ENCODE results near the gene PFDN4.
A peak's percentile ranks its signal among the peaks of the same experiment; 100 is the strongest.

PFDN4 gene

DNA sequence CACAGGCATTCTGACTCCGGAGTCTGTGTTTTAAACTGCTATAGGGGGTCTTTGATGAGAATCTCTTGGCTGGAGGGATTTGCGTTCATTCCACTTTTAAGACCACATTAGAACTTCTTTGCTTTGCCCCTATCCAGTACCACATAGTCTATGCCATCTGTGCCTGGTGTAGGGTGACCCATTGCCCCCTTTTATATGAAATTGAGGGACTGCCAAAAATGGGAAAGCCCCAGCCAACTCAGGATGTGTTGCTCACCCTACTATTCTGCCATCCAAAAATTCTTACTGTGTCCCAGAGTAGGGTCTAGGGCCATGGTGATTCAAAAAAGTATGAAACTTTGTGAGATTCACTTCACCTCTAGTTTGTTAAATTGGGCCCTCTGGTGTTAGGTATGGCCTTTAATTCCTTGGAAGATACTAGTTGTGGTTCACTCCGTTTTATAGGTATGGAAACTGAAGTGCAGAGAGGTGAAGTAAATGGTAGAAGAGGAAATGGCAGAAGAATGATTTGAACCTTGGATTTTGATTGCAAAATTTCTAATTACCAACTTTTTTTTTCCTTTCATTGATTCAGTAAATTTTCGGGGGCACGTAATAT lies 1.4 kb downstream of the PFDN4 start:
- ChIA-PET CTCF (interaction anchor here (1.7 to 12.7 kb wide), 4 partner anchors 10 to 438 kb away, joined by 9 to 183 read pairs (median 13); no protein-coding TSS in a partner anchor), POLR2A (no interaction called here)
- Histone ChIP-seq H3K4me3 (ENCODE audit: control insufficient read depth in 1 of 7, extremely low read depth in 1 of 7, insufficient read depth in 4 of 7, low read depth in 2 of 7, low read length in 6 of 7) (peak overlapping the region in 6 of 7 experiments; percentile 86 to 100 (median 92)), H3K4me1 (ENCODE audit: control extremely low read depth in 1 of 4, control insufficient read depth in 4 of 4, insufficient read depth in 4 of 4, low read length in 3 of 4) (peaks cover 6 to 23% (median 17%) of the 10 kb centered on the region in 4 experiments), H3K9me3 (ENCODE audit: control extremely low read depth in 1 of 5, control insufficient read depth in 4 of 5, insufficient read depth in 2 of 5, low read depth in 1 of 5, low read length in 4 of 5) (no peaks in the 10 kb centered on the region), H3K27me3 (replicated peaks in 2 of 5; ENCODE audit: control insufficient read depth in 4 of 5, insufficient read depth in 5 of 5, low read length in 4 of 5) (no peaks in the 10 kb centered on the region), H3K36me3 (ENCODE audit: control insufficient read depth in 4 of 4, insufficient read depth in 4 of 4, low read length in 3 of 4) (peaks cover 0 to 9% (median 0%) of the 10 kb centered on the region in 4 experiments), H3K27ac (ENCODE audit: insufficient read depth in 1 of 2, low read depth in 1 of 2, low read length in 2 of 2, poor library complexity in 1 of 2, severe bottlenecking in 2 of 2) (peak overlapping the region in 1 of 2 experiments; percentile 100)
- 80% methylated on average over 1 of the region's 5 CpGs for WGBS (ENCODE audit: insufficient coverage)
- no peak for DNase-seq

GRCh38 chr20:54212226-54212625 lies 4.3 kb downstream of the PFDN4 start:
- 80% methylated on average over 1 of the region's 1 CpG for WGBS (ENCODE audit: insufficient coverage)
- Histone ChIP-seq H3K4me3 (ENCODE audit: control insufficient read depth in 1 of 7, extremely low read depth in 1 of 7, insufficient read depth in 4 of 7, low read depth in 2 of 7, low read length in 6 of 7) (no peak overlapping the region), H3K4me1 (ENCODE audit: control extremely low read depth in 1 of 4, control insufficient read depth in 4 of 4, insufficient read depth in 4 of 4, low read length in 3 of 4) (peaks cover 6 to 23% (median 16%) of the 10 kb centered on the region in 4 experiments), H3K9me3 (ENCODE audit: control extremely low read depth in 1 of 5, control insufficient read depth in 4 of 5, insufficient read depth in 2 of 5, low read depth in 1 of 5, low read length in 4 of 5) (no peaks in the 10 kb centered on the region), H3K36me3 (ENCODE audit: control insufficient read depth in 4 of 4, insufficient read depth in 4 of 4, low read length in 3 of 4) (peaks cover 0 to 23% (median 10%) of the 10 kb centered on the region in 4 experiments), H3K27ac (ENCODE audit: insufficient read depth in 1 of 2, low read depth in 1 of 2, low read length in 2 of 2, poor library complexity in 1 of 2, severe bottlenecking in 2 of 2) (no peak overlapping the region), H3K27me3 (replicated peaks in 2 of 5; ENCODE audit: control insufficient read depth in 4 of 5, insufficient read depth in 5 of 5, low read length in 4 of 5) (no peaks in the 10 kb centered on the region)
- DNase-seq: no peak
- CTCF ChIA-PET: interaction anchor here (0.9 to 3.2 kb wide), 4 partner anchors 13 to 435 kb away, joined by 3 to 19 read pairs (median 5); no protein-coding TSS in a partner anchor
- POLR2A ChIA-PET: no interaction called here

DNA sequence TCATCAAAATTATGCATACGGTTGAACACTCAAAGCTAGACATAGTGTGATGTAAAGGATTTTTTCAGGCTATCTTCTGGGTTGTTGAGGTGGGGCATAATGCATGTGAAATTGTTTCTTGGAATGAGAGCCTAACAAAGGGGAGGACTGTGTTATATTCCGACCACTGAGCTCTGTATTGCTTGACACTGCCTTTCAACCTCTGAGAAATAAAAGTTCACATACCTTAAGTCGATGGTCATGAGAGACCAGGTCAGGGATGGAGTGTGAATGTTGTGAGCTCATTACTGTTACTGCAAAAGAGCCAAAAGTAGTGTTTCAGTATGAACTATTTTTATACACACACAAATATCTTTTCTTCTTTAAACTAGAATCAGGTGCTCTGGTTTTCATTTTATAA lies 5.0 kb downstream of the PFDN4 start:
- 100% methylated on average over 1 of the region's 3 CpGs for WGBS (ENCODE audit: insufficient coverage)
- Histone ChIP-seq H3K27me3 (replicated peaks in 2 of 5; ENCODE audit: control insufficient read depth in 4 of 5, insufficient read depth in 5 of 5, low read length in 4 of 5) (no peaks in the 10 kb centered on the region), H3K4me3 (ENCODE audit: control insufficient read depth in 1 of 7, extremely low read depth in 1 of 7, insufficient read depth in 4 of 7, low read depth in 2 of 7, low read length in 6 of 7) (no peak overlapping the region), H3K9me3 (ENCODE audit: control extremely low read depth in 1 of 5, control insufficient read depth in 4 of 5, insufficient read depth in 2 of 5, low read depth in 1 of 5, low read length in 4 of 5) (no peaks in the 10 kb centered on the region), H3K27ac (ENCODE audit: insufficient read depth in 1 of 2, low read depth in 1 of 2, low read length in 2 of 2, poor library complexity in 1 of 2, severe bottlenecking in 2 of 2) (no peak overlapping the region), H3K36me3 (ENCODE audit: control insufficient read depth in 4 of 4, insufficient read depth in 4 of 4, low read length in 3 of 4) (peaks cover 0 to 27% (median 12%) of the 10 kb centered on the region in 4 experiments), H3K4me1 (ENCODE audit: control extremely low read depth in 1 of 4, control insufficient read depth in 4 of 4, insufficient read depth in 4 of 4, low read length in 3 of 4) (peaks cover 6 to 23% (median 16%) of the 10 kb centered on the region in 4 experiments)
- CTCF ChIA-PET: interaction anchor here (0.6 to 3.2 kb wide), 5 partner anchors 13 to 1904 kb away, joined by 3 to 19 read pairs (median 6); no protein-coding TSS in a partner anchor
- POLR2A ChIA-PET: no interaction called here
- DNase-seq: no peak

DNA sequence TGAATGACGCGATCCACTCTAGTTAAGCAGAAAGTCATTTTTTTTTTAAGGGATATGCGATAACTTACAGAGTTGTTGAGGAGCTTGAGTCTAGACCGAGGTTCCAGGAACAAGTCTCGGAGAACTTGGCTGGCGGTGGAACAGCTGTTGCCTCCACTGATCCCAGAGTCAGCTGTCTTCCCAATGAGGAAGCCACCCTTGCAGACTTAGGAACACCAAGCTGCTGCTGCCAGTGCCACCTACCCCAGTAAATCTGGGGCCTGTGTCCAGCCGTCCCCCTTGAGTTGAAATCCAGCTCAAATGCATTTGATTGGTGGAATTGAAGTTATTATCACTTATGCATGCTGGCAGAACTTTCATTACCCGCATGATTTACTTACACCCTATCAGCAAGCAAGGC lies 6.7 kb downstream of the PFDN4 start:
- ChIA-PET POLR2A (no interaction called here), CTCF (interaction anchor here (0.9 to 3.2 kb wide), 5 partner anchors 9 to 433 kb away, joined by 3 to 19 read pairs (median 3); no protein-coding TSS in a partner anchor)
- H3K4me1 ChIP-seq (ENCODE audit: control extremely low read depth in 1 of 4, control insufficient read depth in 4 of 4, insufficient read depth in 4 of 4, low read length in 3 of 4): peaks cover 0 to 10% (median 5%) of the 10 kb centered on the region in 4 experiments
- DNase-seq: no peak
- H3K27me3 ChIP-seq (replicated peaks in 2 of 5; ENCODE audit: control insufficient read depth in 4 of 5, insufficient read depth in 5 of 5, low read length in 4 of 5): no peaks in the 10 kb centered on the region
- WGBS (ENCODE audit: insufficient coverage): 100% methylated on average over 3 of the region's 8 CpGs
- peaks cover 0 to 27% (median 13%) of the 10 kb centered on the region in 4 experiments for H3K36me3 ChIP-seq (ENCODE audit: control insufficient read depth in 4 of 4, insufficient read depth in 4 of 4, low read length in 3 of 4)
- H3K9me3 ChIP-seq (ENCODE audit: control extremely low read depth in 1 of 5, control insufficient read depth in 4 of 5, insufficient read depth in 2 of 5, low read depth in 1 of 5, low read length in 4 of 5): no peaks in the 10 kb centered on the region
- H3K4me3 ChIP-seq (ENCODE audit: control insufficient read depth in 1 of 7, extremely low read depth in 1 of 7, insufficient read depth in 4 of 7, low read depth in 2 of 7, low read length in 6 of 7): no peak overlapping the region
- no peak overlapping the region for H3K27ac ChIP-seq (ENCODE audit: insufficient read depth in 1 of 2, low read depth in 1 of 2, low read length in 2 of 2, poor library complexity in 1 of 2, severe bottlenecking in 2 of 2)

GRCh38 chr20:54215157-54215789 lies 7.4 kb downstream of the PFDN4 start:
- Histone ChIP-seq H3K27me3 (replicated peaks in 2 of 5; ENCODE audit: control insufficient read depth in 4 of 5, insufficient read depth in 5 of 5, low read length in 4 of 5) (no peaks in the 10 kb centered on the region), H3K27ac (ENCODE audit: insufficient read depth in 1 of 2, low read depth in 1 of 2, low read length in 2 of 2, poor library complexity in 1 of 2, severe bottlenecking in 2 of 2) (no peak overlapping the region), H3K9me3 (ENCODE audit: control extremely low read depth in 1 of 5, control insufficient read depth in 4 of 5, insufficient read depth in 2 of 5, low read depth in 1 of 5, low read length in 4 of 5) (no peaks in the 10 kb centered on the region), H3K36me3 (ENCODE audit: control insufficient read depth in 4 of 4, insufficient read depth in 4 of 4, low read length in 3 of 4) (peaks cover 0 to 27% (median 13%) of the 10 kb centered on the region in 4 experiments), H3K4me3 (ENCODE audit: control insufficient read depth in 1 of 7, extremely low read depth in 1 of 7, insufficient read depth in 4 of 7, low read depth in 2 of 7, low read length in 6 of 7) (no peak overlapping the region), H3K4me1 (ENCODE audit: control extremely low read depth in 1 of 4, control insufficient read depth in 4 of 4, insufficient read depth in 4 of 4, low read length in 3 of 4) (peaks cover 0 to 8% (median 4%) of the 10 kb centered on the region in 4 experiments)
- ChIA-PET CTCF (interaction anchor here (0.9 to 3.2 kb wide), 4 partner anchors 9 to 432 kb away, joined by 3 to 19 read pairs (median 3); no protein-coding TSS in a partner anchor), POLR2A (no interaction called here)
- no peak for DNase-seq
- no CpG with 5 or more reads among the region's 3 CpGs for WGBS (ENCODE audit: insufficient coverage)

DNA sequence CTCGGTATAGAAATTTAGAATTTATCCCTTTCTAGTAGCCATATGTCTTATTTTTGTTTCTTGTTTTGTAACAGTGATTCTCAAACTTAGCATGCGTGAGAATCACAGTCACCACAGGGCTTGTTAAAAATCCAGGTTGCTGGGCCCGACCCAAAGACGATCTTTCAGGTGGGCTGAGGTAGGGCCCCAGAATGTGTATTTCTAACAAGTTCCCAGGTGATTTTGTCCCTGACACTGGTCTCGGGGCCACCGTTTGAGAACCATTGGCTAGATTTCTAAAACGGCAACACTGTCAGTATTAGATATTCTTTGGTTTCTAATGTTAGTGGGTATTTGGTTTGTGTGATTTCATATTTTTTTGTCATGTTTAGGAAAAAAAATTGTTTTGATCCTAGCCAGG lies 9.9 kb downstream of the PFDN4 start:
- DNase-seq: no peak
- WGBS (ENCODE audit: insufficient coverage): 93% methylated on average over 6 of the region's 7 CpGs
- CTCF ChIA-PET: interaction anchor here (1.6 kb wide), 1 partner anchor 428 kb away, joined by 4 read pairs; no protein-coding TSS in a partner anchor
- Histone ChIP-seq H3K4me1 (ENCODE audit: control extremely low read depth in 1 of 4, control insufficient read depth in 4 of 4, insufficient read depth in 4 of 4, low read length in 3 of 4) (peaks cover 0 to 17% (median 6%) of the 10 kb centered on the region in 4 experiments), H3K9me3 (ENCODE audit: control extremely low read depth in 1 of 5, control insufficient read depth in 4 of 5, insufficient read depth in 2 of 5, low read depth in 1 of 5, low read length in 4 of 5) (no peaks in the 10 kb centered on the region), H3K36me3 (ENCODE audit: control insufficient read depth in 4 of 4, insufficient read depth in 4 of 4, low read length in 3 of 4) (peaks cover 0 to 27% (median 11%) of the 10 kb centered on the region in 4 experiments), H3K27me3 (replicated peaks in 2 of 5; ENCODE audit: control insufficient read depth in 4 of 5, insufficient read depth in 5 of 5, low read length in 4 of 5) (no peaks in the 10 kb centered on the region), H3K27ac (ENCODE audit: insufficient read depth in 1 of 2, low read depth in 1 of 2, low read length in 2 of 2, poor library complexity in 1 of 2, severe bottlenecking in 2 of 2) (no peak overlapping the region), H3K4me3 (ENCODE audit: control insufficient read depth in 1 of 7, extremely low read depth in 1 of 7, insufficient read depth in 4 of 7, low read depth in 2 of 7, low read length in 6 of 7) (no peak overlapping the region)
- POLR2A ChIA-PET: no interaction called here

DNA sequence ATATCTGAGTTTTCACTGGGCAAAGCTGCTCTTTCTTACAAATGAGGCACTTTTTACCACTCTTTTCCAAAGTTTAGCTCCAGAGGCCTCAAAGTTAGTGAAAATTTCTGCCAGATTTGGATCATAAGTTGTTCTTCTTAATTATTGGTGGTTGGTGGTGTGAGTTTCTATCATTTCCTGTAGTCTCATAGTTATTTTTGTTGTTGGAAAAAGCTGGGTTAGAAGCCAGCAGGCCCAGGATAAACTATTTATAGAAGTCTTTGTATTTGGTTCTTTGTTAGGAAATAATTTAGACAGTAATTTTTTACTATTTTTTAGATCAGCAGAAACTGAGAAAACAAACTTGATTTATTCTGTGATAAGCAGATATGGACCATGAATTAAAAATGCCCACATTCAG lies 10.6 kb downstream of the PFDN4 start:
- Histone ChIP-seq H3K4me1 (ENCODE audit: control extremely low read depth in 1 of 4, control insufficient read depth in 4 of 4, insufficient read depth in 4 of 4, low read length in 3 of 4) (peaks cover 0 to 17% (median 6%) of the 10 kb centered on the region in 4 experiments), H3K4me3 (ENCODE audit: control insufficient read depth in 1 of 7, extremely low read depth in 1 of 7, insufficient read depth in 4 of 7, low read depth in 2 of 7, low read length in 6 of 7) (no peak overlapping the region), H3K27ac (ENCODE audit: insufficient read depth in 1 of 2, low read depth in 1 of 2, low read length in 2 of 2, poor library complexity in 1 of 2, severe bottlenecking in 2 of 2) (no peak overlapping the region), H3K9me3 (ENCODE audit: control extremely low read depth in 1 of 5, control insufficient read depth in 4 of 5, insufficient read depth in 2 of 5, low read depth in 1 of 5, low read length in 4 of 5) (no peaks in the 10 kb centered on the region), H3K36me3 (ENCODE audit: control insufficient read depth in 4 of 4, insufficient read depth in 4 of 4, low read length in 3 of 4) (peaks cover 0 to 27% (median 11%) of the 10 kb centered on the region in 4 experiments), H3K27me3 (replicated peaks in 2 of 5; ENCODE audit: control insufficient read depth in 4 of 5, insufficient read depth in 5 of 5, low read length in 4 of 5) (no peaks in the 10 kb centered on the region)
- no peak for DNase-seq
- ChIA-PET POLR2A (no interaction called here), CTCF (interaction anchor here (1.4 to 2.6 kb wide), 3 partner anchors 10 to 427 kb away, joined by 4 to 12 read pairs (median 4); partner anchors contain the start of gene PFDN4)

Data from common myeloid progenitor, CD34-positive (primary cell).